ENCODE results near the gene ENDOU. TPM values are rescaled to one million over a fixed set of nuclear protein-coding genes. Genes with fewer than 3 reads are reported as not detected.

Gene ENDOU
- total RNA-seq, 1 experiment from 2014 or later: not detected

- no TSS peak for BruUV-seq (replicated peaks)
Measured at GRCh38 chr12:47705566-47706425, 19.5 kb downstream of the ENDOU start, which contains the start of gene RPAP3. RPAP3 (minus strand) TSS chr12:47706030; CDS start chr12:47702840, 3,190 bp downstream.

GRCh38 chr12:47705229-47705565, 20.1 kb downstream of the ENDOU start:
- no peaks in the 10 kb centered on the region for H4K20me1 ChIP-seq (ENCODE audit: low read length)
- peak overlapping the region; percentile 90 for H3K4me2 ChIP-seq (ENCODE audit: low read length)
- no peaks in the 10 kb centered on the region for H3K9me2 ChIP-seq (replicated peaks; ENCODE audit: low read length)
- no peaks in the 10 kb centered on the region for H3K27me3 ChIP-seq (ENCODE audit: low read length)
- no peaks in the 10 kb centered on the region for H3F3A ChIP-seq (ENCODE audit: low read length, unreplicated experiment)
- TF ChIP-seq CTCF (conservative IDR thresholded peaks at IDR 0.05; ENCODE audit: low read depth, low read length) (no peak), EZH2 (IDR thresholded peaks at IDR 0.05; ENCODE audit: low read length, unreplicated experiment) (no peak), EZH2phosphoT487 (IDR thresholded peaks at IDR 0.05; ENCODE audit: borderline replicate concordance, low read length) (no peak)
- no peaks in the 10 kb centered on the region for H3K9me3 ChIP-seq (ENCODE audit: low read length)
- peaks cover 57% of the 10 kb centered on the region for H3K79me2 ChIP-seq (ENCODE audit: low read length)
- POLR2A ChIA-PET (ENCODE audit: unreplicated experiment): no interaction called here
- H3K9ac ChIP-seq (ENCODE audit: low read length): peak overlapping the region; percentile 76
- H3K27ac ChIP-seq (ENCODE audit: low read length): 0 out of 2 replicates have a peak overlapping the region, but pooled peaks have one; percentile 21
- CTCF ChIA-PET: no interaction called here
- peak overlapping the region; percentile 72 for H2AFZ ChIP-seq (ENCODE audit: low read length)
- intact Hi-C loops (cut with micrococcal nuclease): no loop called here
- H3K36me3 ChIP-seq (ENCODE audit: low read depth, low read length): peaks cover 12% of the 10 kb centered on the region
- BruUV-seq (replicated peaks): no TSS peak
- peak overlapping the region; percentile 74 for H3K4me3 ChIP-seq (ENCODE audit: low read length)
- DNase-seq (peak; percentile 5), ATAC-seq (no peak)
- peaks cover 17% of the 10 kb centered on the region for H3K4me1 ChIP-seq (ENCODE audit: insufficient read depth, low read length)

More at GRCh38 chr12:47705566-47706425, 19.5 kb downstream of the ENDOU start, which contains the start of gene RPAP3:
- peak within 1 kb of the TSS; percentile 74 for H3K4me3 ChIP-seq (ENCODE audit: low read length)
- H3K4me2 ChIP-seq (ENCODE audit: low read length): peak within 1 kb of the TSS; percentile 90
- peak within 1 kb of the TSS; percentile 21 for H3K27ac ChIP-seq (ENCODE audit: low read length)
- intact Hi-C loops (cut with micrococcal nuclease): no loop called here
- H3K9me3 ChIP-seq (ENCODE audit: low read length): no peaks in the 10 kb centered on the region
- peaks cover 57% of the 10 kb centered on the region for H3K79me2 ChIP-seq (ENCODE audit: low read length)
- POLR2A ChIA-PET (ENCODE audit: unreplicated experiment): no interaction called here
- peaks cover 6% of the 10 kb centered on the region for H3K36me3 ChIP-seq (ENCODE audit: low read depth, low read length)
- peak within 1 kb of the TSS; percentile 76 for H3K9ac ChIP-seq (ENCODE audit: low read length)
- H3K9me2 ChIP-seq (replicated peaks; ENCODE audit: low read length): no peaks in the 10 kb centered on the region
- H4K20me1 ChIP-seq (ENCODE audit: low read length): no peaks in the 10 kb centered on the region
- peak; percentile 63 for TF ChIP-seq CTCF (conservative IDR thresholded peaks at IDR 0.05; ENCODE audit: low read depth, low read length)
- TF ChIP-seq EZH2phosphoT487 (IDR thresholded peaks at IDR 0.05; ENCODE audit: borderline replicate concordance, low read length): no peak
- peaks cover 17% of the 10 kb centered on the region for H3K4me1 ChIP-seq (ENCODE audit: insufficient read depth, low read length)
- ATAC-seq (peak; percentile 95), DNase-seq (peak; percentile 95)
- peak within 1 kb of the TSS; percentile 72 for H2AFZ ChIP-seq (ENCODE audit: low read length)
- no peaks in the 10 kb centered on the region for H3F3A ChIP-seq (ENCODE audit: low read length, unreplicated experiment)
- H3K27me3 ChIP-seq (ENCODE audit: low read length): no peaks in the 10 kb centered on the region
- CTCF ChIA-PET: interaction anchor here (0.6 to 0.8 kb wide), 6 partner anchors 14 to 1534 kb away, joined by 3 to 6 read pairs (median 3); no protein-coding TSS in a partner anchor

- peak overlapping the region; percentile 72 for H2AFZ ChIP-seq (ENCODE audit: low read length)
- peak overlapping the region; percentile 76; the same call in 1 of the 2 replicates for H3K9ac ChIP-seq (ENCODE audit: low read length)
- no peaks in the 10 kb centered on the region for H4K20me1 ChIP-seq (ENCODE audit: low read length)
- peaks cover 12% of the 10 kb centered on the region for H3K36me3 ChIP-seq (ENCODE audit: low read depth, low read length)
- peak overlapping the region; percentile 74 for H3K4me3 ChIP-seq (ENCODE audit: low read length)
- H3K4me2 ChIP-seq (ENCODE audit: low read length): peak overlapping the region; percentile 90
- no peaks in the 10 kb centered on the region for H3F3A ChIP-seq (ENCODE audit: low read length, unreplicated experiment)
- BruUV-seq (replicated peaks): no TSS peak
- ATAC-seq: no peak
- peaks cover 17% of the 10 kb centered on the region for H3K4me1 ChIP-seq (ENCODE audit: insufficient read depth, low read length)
- peaks cover 57% of the 10 kb centered on the region for H3K79me2 ChIP-seq (ENCODE audit: low read length)
- CTCF ChIA-PET: no interaction called here
- POLR2A ChIA-PET (ENCODE audit: unreplicated experiment): no interaction called here
- DNase-seq: no peak
- no peaks in the 10 kb centered on the region for H3K9me3 ChIP-seq (ENCODE audit: low read length)
- H3K9me2 ChIP-seq (replicated peaks; ENCODE audit: low read length): no peaks in the 10 kb centered on the region
- H3K27me3 ChIP-seq (ENCODE audit: low read length): no peaks in the 10 kb centered on the region
- H3K27ac ChIP-seq (ENCODE audit: low read length): no peak overlapping the region
- intact Hi-C loops (cut with micrococcal nuclease): no loop called here
- no peak for TF ChIP-seq CTCF (conservative IDR thresholded peaks at IDR 0.05; ENCODE audit: low read depth, low read length)
- TF ChIP-seq EZH2phosphoT487 (IDR thresholded peaks at IDR 0.05; ENCODE audit: borderline replicate concordance, low read length): no peak
- TF ChIP-seq EZH2 (IDR thresholded peaks at IDR 0.05; ENCODE audit: low read length, unreplicated experiment): no peak
Measured at GRCh38 chr12:47704719-47705118, 20.6 kb downstream of the ENDOU start.

Measured in PC-3 (cell line).